Upper lobe of left lung (tissue), 6 donors: ENCODE results near the gene DNAJB1. TPM values are rescaled to one million over a fixed set of nuclear protein-coding genes. Genes with fewer than 3 reads are reported as not detected.
"Not testable (repeated sequence)": the region's sequence is repeated elsewhere in the genome, so short reads cannot be mapped to it uniquely, and the experiment has no call there.

ENCODE experiments used
- ATAC-seq, 2 donors: fragments of 200-7000 bp; cut with Tn5 transposase; one replicate each; pipeline ENCODE4 v1.9.1; 2022; ENCODE audit warnings: mild to moderate bottlenecking in 2 of 2, moderate library complexity in 2 of 2; ENCODE audit not compliant: low FRiP score in 2 of 2
- DNase-seq, 2 donors: peaks; one replicate each; pipeline ENCODE4 v3.0.0-alpha.2; 2019 to 2020
- H3K27ac ChIP-seq, 4 donors: fragments of 200-600 bp; sonication (generic); one replicate each; pipeline ENCODE4 v1.5.1; 2016 to 2019
- H3K27me3 ChIP-seq, 4 donors: fragments of 200-600 bp; sonication (generic); one replicate each; pipeline ENCODE4 v1.5.1; 2017 to 2019
- H3K36me3 ChIP-seq, 4 donors: fragments of 200-600 bp; sonication (generic); one replicate each; pipeline ENCODE4 v1.5.1; 2016 to 2019
- H3K4me1 ChIP-seq, 4 donors: fragments of 200-600 bp; sonication (generic); one replicate each; pipeline ENCODE4 v1.5.1; 2018 to 2019
- H3K4me3 ChIP-seq, 4 donors: fragments of 200-600 bp; sonication (generic); one replicate each; pipeline ENCODE4 v1.5.1; 2017 to 2019; ENCODE audit warnings: mild to moderate bottlenecking in 2 of 4, moderate library complexity in 1 of 4
- H3K9me3 ChIP-seq, 4 donors: fragments of 200-600 bp; sonication (generic); one replicate each; pipeline ENCODE4 v1.5.1; 2018 to 2019
- EP300 ChIP-seq, 4 donors: sonication (generic); formaldehyde crosslinking; IDR thresholded peaks; one replicate each; pipeline ENCODE4 v1.5.1; 2017; ENCODE audit warnings: antibody characterized with exemption in 4 of 4, control low read depth in 2 of 4
- POLR2A ChIP-seq, 4 donors: fragments of 450-650 bp; IDR thresholded peaks; one replicate each; pipeline ENCODE4 v1.5.1; 2016 to 2017; ENCODE audit warnings: antibody characterized with exemption in 4 of 4, mild to moderate bottlenecking in 2 of 4
- POLR2AphosphoS5 ChIP-seq, 2 donors: sonication (generic); formaldehyde crosslinking; IDR thresholded peaks; one replicate each; pipeline ENCODE4 v1.5.1; 2017; ENCODE audit warnings: antibody characterized with exemption in 2 of 2
- WGBS, 2 donors: methylation state at CpG; one replicate each; pipeline ENCODE4 v1.1.5; 2017 to 2018; 5-methylcytosine and 5-hydroxymethylcytosine counted together
- total RNA-seq, 6 donors: library from RNA; depleted of rRNA in 4 of 6; stranded (reverse); fragments of >200 nt in 4 of 6; gene quantifications; one replicate each; pipeline versions ENCODE4 v1.1.0 to v1.2.1, GENCODE V29; 2016 to 2021
- TF ChIP-seq, protein P1 (sequence below), 6 experiments: fragments of 450-650 bp in 4 of 6; fragments of 200-600 bp in 2 of 6; sonication (generic) in 2 of 6; IDR thresholded peaks; one replicate each; pipeline ENCODE4 v1.5.1; 2016 to 2019; ENCODE audit warnings: antibody characterized with exemption in 6 of 6
- donor health status: DM: no; HTN: no; CAD: no; lungs with moderate emphysema.
- donor health status: DM: no; HTN: yes; CAD: no; lungs with severe emphysema.

DNAJB1 gene
- total RNA-seq, 6 donors from 2014 or later: 33.5 to 137 (median 101) TPM

DNA sequence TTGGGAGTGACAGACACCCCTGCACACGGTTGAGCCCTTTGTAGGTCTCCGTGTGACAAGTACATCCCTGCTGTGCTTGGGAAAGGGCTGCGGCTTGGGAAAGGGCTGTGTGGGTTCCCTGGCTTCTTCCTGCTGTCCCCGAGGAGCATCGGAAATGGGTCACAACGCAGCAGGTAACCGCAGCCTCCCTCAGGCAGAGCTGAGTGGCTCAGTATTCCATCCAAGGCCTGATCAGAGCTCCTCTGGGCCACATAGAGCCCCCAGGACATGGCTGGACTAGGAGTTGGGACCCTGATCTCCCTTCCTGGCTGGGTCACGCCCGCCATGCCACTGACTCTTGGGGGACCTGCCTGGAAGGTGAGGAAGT, 27.5 kb upstream of the DNAJB1 start:
- H3K4me3 ChIP-seq: no peak overlapping the region
- no peaks in the 10 kb centered on the region for H3K27me3 ChIP-seq
- no peaks in the 10 kb centered on the region for H3K9me3 ChIP-seq
- no peak overlapping the region for H3K27ac ChIP-seq
- ATAC-seq (no peak), DNase-seq (no peak)
- 89 to 91% methylated on average over 8 to 9 of the region's 9 CpGs for WGBS, 2 donors
- H3K36me3 ChIP-seq: peaks cover 0 to 12% (median 1%) of the 10 kb centered on the region in 4 donors
- TF ChIP-seq, protein P1, sequence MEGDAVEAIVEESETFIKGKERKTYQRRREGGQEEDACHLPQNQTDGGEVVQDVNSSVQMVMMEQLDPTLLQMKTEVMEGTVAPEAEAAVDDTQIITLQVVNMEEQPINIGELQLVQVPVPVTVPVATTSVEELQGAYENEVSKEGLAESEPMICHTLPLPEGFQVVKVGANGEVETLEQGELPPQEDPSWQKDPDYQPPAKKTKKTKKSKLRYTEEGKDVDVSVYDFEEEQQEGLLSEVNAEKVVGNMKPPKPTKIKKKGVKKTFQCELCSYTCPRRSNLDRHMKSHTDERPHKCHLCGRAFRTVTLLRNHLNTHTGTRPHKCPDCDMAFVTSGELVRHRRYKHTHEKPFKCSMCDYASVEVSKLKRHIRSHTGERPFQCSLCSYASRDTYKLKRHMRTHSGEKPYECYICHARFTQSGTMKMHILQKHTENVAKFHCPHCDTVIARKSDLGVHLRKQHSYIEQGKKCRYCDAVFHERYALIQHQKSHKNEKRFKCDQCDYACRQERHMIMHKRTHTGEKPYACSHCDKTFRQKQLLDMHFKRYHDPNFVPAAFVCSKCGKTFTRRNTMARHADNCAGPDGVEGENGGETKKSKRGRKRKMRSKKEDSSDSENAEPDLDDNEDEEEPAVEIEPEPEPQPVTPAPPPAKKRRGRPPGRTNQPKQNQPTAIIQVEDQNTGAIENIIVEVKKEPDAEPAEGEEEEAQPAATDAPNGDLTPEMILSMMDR (IDR thresholded peaks at IDR 0.05): no peak
- TF ChIP-seq POLR2AphosphoS5 (IDR thresholded peaks at IDR 0.05) (no peak), POLR2A (IDR thresholded peaks at IDR 0.05) (no peak), EP300 (IDR thresholded peaks at IDR 0.05) (no peak)
- peaks cover 4 to 29% (median 9%) of the 10 kb centered on the region in 4 donors for H3K4me1 ChIP-seq

DNA sequence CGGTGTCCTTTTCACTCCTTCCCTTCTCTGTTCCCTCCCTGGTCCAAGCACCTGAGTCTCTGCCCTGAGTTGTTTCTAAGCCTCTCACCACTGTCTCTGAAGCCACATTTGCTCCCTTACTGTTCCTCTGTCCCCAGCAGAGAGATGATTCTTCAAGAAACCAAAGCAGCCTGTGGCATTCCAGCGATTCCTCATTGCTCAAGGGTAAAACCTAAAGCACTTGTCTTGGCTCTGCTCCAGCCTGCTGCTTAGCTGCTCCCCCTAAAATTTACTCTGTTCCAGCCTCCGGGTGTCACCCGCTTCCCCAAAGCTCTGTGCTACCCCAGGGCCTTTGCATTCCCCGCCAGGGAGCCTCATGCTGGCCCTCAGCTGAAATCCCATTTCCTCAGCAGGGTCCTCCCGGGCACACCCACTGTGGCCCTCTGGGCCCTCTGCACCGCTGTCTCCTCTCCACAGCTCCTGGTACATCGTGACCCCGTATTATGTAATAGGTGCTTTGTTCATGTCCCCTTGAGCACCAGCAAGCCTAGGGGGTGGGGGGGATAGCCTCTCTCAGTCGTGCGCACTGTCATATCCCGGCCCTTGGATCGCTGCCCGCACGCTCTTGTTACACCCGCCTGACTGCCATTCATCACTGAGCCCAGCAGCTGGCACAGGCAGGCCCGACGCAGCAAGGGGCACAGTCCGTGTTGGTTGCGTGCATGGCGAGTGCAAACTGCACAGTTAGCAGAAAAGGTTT, 26.9 kb upstream of the DNAJB1 start:
- Histone ChIP-seq H3K27me3 (no peaks in the 10 kb centered on the region), H3K4me3 (no peak overlapping the region), H3K9me3 (no peaks in the 10 kb centered on the region), H3K27ac (no peak overlapping the region), H3K36me3 (peaks cover 0 to 10% (median 1%) of the 10 kb centered on the region in 4 donors), H3K4me1 (peaks cover 4 to 23% (median 9%) of the 10 kb centered on the region in 4 donors)
- WGBS, 2 donors: 60 to 79% methylated on average over 12 to 20 of the region's 21 CpGs
- DNase-seq: peak; percentile 45 to 54
- ATAC-seq: peak; percentile 12 to 42
- TF ChIP-seq POLR2AphosphoS5 (IDR thresholded peaks at IDR 0.05) (no peak), EP300 (IDR thresholded peaks at IDR 0.05) (no peak), POLR2A (IDR thresholded peaks at IDR 0.05) (no peak)
- TF ChIP-seq, protein P1 (IDR thresholded peaks at IDR 0.05): no peak

DNA sequence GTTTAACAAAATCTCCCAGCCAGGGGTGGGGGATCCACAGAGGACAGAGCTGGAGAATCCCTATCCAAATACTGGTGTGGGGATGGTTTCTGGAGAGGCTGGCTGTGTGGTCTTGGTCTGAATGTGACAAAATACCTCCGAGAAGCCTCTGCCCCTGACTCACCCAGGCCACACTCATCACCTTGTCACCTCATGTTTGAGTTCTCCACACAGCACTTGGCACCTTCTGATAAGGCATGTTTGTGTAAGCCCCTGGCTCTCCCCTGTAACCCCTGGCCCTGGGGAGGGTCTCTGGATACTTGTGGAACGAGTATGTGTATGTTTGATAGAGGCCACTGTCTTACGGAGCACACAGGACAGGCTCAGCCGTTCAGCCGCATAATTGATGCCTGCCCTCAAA, 25.9 kb upstream of the DNAJB1 start:
- peaks cover 4 to 22% (median 9%) of the 10 kb centered on the region in 4 donors for H3K4me1 ChIP-seq
- H3K9me3 ChIP-seq: no peaks in the 10 kb centered on the region
- no peak overlapping the region for H3K4me3 ChIP-seq
- H3K27ac ChIP-seq: no peak overlapping the region
- TF ChIP-seq POLR2A (IDR thresholded peaks at IDR 0.05): no peak
- TF ChIP-seq, protein P1 (IDR thresholded peaks at IDR 0.05): no peak
- no peak for TF ChIP-seq POLR2AphosphoS5 (IDR thresholded peaks at IDR 0.05)
- TF ChIP-seq EP300 (IDR thresholded peaks at IDR 0.05): no peak
- no peaks in the 10 kb centered on the region for H3K27me3 ChIP-seq
- H3K36me3 ChIP-seq: peaks cover 0 to 10% (median 1%) of the 10 kb centered on the region in 4 donors
- DNase-seq (no peak), ATAC-seq (no peak)
- 91 to 94% methylated on average over 5 of the region's 5 CpGs for WGBS, 2 donors

DNA sequence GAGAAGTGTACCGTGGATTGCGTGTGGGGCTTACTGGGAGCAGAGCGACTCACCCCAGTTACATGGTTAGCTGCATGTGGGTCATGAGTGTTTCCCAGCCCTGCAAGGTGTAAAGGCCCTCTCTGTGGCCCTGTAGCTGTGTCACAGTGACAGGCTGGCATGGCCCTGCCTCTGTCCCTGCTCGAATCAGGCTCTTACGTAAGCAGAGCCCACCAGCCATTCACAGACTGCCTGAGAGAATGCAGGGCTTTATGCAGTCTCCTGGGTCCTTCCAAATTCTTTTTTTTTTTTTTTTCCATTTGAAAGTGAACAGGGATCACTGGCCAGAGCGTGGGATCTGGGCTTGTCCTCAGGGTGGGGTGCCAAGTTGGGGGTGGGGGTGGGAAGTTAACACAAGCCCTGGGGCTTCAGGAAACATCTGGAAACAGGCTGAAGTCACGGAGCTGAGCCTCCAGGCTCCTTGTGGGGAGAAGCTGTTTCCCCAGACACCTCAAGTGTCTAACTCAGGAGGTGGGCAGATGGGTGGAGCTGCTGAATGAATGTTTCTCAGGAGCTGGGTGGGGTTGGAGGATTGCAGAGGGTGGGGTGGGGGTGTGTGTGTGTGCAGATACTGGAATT, 24.6 kb upstream of the DNAJB1 start:
- Histone ChIP-seq H3K27ac (peak overlapping the region in 1 of 4 donors; percentile 26), H3K36me3 (peaks cover 0 to 5% (median 0%) of the 10 kb centered on the region in 4 donors), H3K27me3 (no peaks in the 10 kb centered on the region), H3K4me3 (no peak overlapping the region), H3K9me3 (no peaks in the 10 kb centered on the region), H3K4me1 (peaks cover 4 to 23% (median 11%) of the 10 kb centered on the region in 4 donors)
- TF ChIP-seq, protein P1 (IDR thresholded peaks at IDR 0.05): no peak
- TF ChIP-seq EP300 (IDR thresholded peaks at IDR 0.05) (no peak), POLR2A (IDR thresholded peaks at IDR 0.05) (no peak), POLR2AphosphoS5 (IDR thresholded peaks at IDR 0.05) (no peak)
- DNase-seq (no peak), ATAC-seq (peak in 1 of 2 donors; percentile 54)
- WGBS, 2 donors: 52% methylated on average over 7 of the region's 7 CpGs

DNA sequence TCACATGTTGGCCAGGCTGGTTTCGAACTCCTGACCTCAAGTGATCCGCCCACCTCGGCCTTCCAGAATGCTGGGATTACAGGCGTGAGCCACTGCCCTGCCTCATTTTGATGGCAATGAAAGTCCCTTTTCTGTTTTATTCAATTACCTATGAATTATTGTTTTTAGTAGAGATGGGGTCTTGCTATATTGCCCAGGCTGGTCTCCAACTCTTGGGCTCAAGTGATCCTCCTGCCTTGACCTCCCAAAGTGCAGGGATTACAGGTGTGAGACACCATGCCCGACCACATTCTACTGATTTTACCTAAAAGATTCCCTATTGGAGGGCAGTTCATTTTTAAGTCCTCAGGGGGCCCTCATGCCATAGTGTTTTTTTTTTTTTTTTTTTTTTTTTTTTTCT, 23.8 kb upstream of the DNAJB1 start:
- ATAC-seq, H3K36me3 ChIP-seq, DNase-seq, H3K9me3 ChIP-seq, H3K4me3 ChIP-seq, H3K27me3 ChIP-seq, H3K27ac ChIP-seq: not testable (repeated sequence)
- WGBS, 2 donors: 79 to 98% methylated on average over 5 of the region's 5 CpGs
- peaks cover 4 to 32% (median 16%) of the 10 kb centered on the region in 4 donors for H3K4me1 ChIP-seq
